HG03575 (cell line): ENCODE measurements around the gene GAREM1.
"Not testable (repeated sequence)": the region's sequence is repeated elsewhere in the genome, so short reads cannot be mapped to it uniquely, and the experiment has no call there.

Experiments
- ATAC-seq: cut with Tn5 transposase; IDR thresholded peaks from one replicate; pipeline ENCODE4 v1.9.1; 2021; ENCODE audit not compliant: unreplicated experiment, insufficient number of reproducible peaks, low FRiP score; ENCODE audit errors: extremely low read depth

The GAREM1 gene

GRCh38 chr18:32470714-32471633 lies at the start of gene GAREM1:
Gene GAREM1, minus strand, starts transcription at chr18:32470882. Its CDS starts 454 bp downstream, at chr18:32470428.
- peak; percentile 88 for ATAC-seq

GRCh38 chr18:32511147-32511546 lies 40.5 kb upstream of the GAREM1 start:
- no peak for ATAC-seq

- ATAC-seq = no peak
These were observed 38.4 kb upstream of the GAREM1 start for GRCh38 chr18:32509111-32509510.

- no peak for ATAC-seq
These were observed 36.4 kb upstream of the GAREM1 start for GRCh38 chr18:32507093-32507492.

- no peak for ATAC-seq
These were observed 31.3 kb upstream of the GAREM1 start for GRCh38 chr18:32502014-32502413.

GRCh38 chr18:32501242-32501641 lies 30.6 kb upstream of the GAREM1 start:
- not testable (repeated sequence) for ATAC-seq

GRCh38 chr18:32483002-32483401 lies 12.3 kb upstream of the GAREM1 start:
- ATAC-seq = no peak

GRCh38 chr18:32482117-32482516 lies 11.4 kb upstream of the GAREM1 start:
- ATAC-seq = no peak

- no peak for ATAC-seq
These were observed 9.9 kb upstream of the GAREM1 start for GRCh38 chr18:32480581-32480980.

- ATAC-seq = no peak
These were observed 8.1 kb upstream of the GAREM1 start for GRCh38 chr18:32478807-32479206.

GRCh38 chr18:32478317-32478716 lies 7.6 kb upstream of the GAREM1 start:
- no peak for ATAC-seq

- ATAC-seq = no peak
These were observed 5.4 kb upstream of the GAREM1 start for GRCh38 chr18:32476106-32476505.

GRCh38 chr18:32475069-32475468 lies 4.4 kb upstream of the GAREM1 start:
- not testable (repeated sequence) for ATAC-seq

GRCh38 chr18:32473325-32473724 lies 2.6 kb upstream of the GAREM1 start:
- no peak for ATAC-seq

GRCh38 chr18:32472841-32473240 lies 2.2 kb upstream of the GAREM1 start:
- no peak for ATAC-seq

- no peak for ATAC-seq
These were observed 295 bp downstream of the GAREM1 start for GRCh38 chr18:32470460-32470713.

GRCh38 chr18:32469691-32470459 lies 807 bp downstream of the GAREM1 start:
- ATAC-seq = no peak

- no peak for ATAC-seq
These were observed 1.5 kb downstream of the GAREM1 start for GRCh38 chr18:32469190-32469651.

GRCh38 chr18:32468147-32468845 lies 2.4 kb downstream of the GAREM1 start:
- ATAC-seq = no peak
